ENCODE data around the gene MPDU1.

MPDU1 gene

DNA sequence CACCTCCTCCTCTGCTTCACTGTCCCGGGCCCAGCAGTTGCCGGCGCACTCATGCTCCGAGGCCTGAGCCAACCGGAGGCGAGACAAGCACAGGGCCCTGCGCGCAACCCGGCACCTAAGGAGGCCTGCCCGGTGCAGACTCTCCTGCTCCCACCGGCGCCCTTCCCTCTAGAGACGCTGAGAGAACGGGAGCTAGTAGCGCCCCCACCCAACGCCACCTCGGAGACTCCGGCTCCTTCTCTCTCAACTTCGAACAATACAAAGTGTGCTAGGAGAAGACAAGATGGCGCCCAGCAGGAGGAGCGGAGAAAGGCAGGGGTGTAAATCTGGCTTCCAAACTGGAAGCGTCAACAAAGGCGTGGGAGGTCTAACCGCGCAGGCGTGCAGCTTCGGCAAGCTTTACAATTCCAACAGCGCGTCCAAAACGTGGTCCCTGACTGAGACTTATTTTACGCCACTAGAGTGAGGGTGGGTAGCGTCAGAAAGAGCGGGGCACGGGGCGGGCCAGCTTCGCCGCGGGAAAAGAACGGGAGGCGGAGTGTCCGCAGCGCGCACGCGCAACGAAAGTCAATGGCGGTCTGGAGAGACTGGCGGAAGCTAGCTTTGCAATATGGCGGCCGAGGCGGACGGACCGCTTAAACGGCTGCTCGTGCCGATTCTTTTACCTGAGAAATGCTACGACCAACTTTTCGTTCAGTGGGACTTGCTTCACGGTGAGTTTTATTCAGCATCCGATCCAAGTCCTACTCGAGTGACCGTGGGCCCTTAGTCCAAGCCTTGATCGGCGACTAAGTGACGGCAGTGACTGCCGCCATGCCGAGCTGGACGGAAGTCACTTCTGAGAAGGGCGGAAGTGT lies at the start of gene MPDU1:
Gene MPDU1, plus strand, starts transcription at position 600 of the 857 bp plus-strand sequence. Its CDS starts 11 bp downstream, at position 611.
- peak; percentile 84 for DNase-seq

- DNase-seq = no peak
Measured at GRCh38 chr17:7538050-7538449, 45.6 kb upstream of the MPDU1 start.

DNA sequence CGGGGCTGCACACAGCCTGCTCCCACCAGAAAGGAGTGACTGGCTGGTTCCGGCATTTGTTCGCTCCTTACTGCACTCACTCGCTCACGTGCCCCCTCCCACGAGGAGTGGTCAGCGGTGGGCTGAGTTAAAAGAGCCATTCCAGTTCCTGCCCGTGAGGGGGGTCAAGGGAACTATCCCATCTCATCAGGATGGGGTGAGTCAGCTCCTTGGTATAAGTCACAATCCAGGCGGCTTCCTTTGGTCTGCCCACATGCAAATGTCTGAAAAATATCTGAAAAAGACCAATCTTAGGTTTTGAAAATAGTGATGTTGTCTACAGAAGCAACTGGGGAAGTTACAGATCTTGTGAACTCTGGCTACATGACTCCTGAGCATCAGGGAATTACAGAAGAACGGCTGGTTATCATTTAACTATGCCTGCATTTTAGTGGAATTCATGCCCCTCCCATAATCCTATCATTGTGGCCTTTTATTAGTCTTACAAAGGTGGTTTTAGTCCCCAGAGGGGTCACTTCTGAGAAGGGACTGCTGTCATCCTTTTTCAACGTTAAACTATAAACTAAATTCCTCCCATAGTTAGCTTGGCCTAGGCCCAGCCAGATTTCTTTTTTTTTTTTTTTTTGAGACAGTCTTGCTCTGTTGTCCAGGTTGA lies 44.6 kb upstream of the MPDU1 start:
- no peak for DNase-seq

- no peak for DNase-seq
Measured at GRCh38 chr17:7541074-7541621, 42.5 kb upstream of the MPDU1 start.

DNA sequence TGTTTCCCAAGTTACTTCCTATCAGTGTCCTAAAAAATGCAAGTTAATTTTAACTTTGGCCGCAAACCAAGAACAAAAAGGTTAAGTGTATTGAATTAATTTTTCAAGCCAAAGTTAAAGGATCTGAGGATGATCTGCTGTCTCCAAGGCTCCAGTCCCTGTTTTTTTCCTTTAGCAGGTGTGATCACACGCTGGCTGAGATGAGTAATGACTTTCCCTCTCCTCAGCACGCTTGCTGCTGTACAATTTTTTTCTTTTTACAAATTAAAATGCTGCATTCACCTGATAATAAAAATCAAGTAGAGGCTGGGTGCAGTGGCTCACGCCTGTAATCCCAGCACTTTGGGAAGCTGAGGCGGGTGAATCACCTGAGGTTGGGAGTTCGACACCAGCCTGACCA lies 38.7 kb upstream of the MPDU1 start:
- DNase-seq = no peak

- no peak for DNase-seq
Measured at GRCh38 chr17:7548585-7549400, 34.9 kb upstream of the MPDU1 start, which contains the start of gene TNFSF12. Gene TNFSF12 (plus strand): TSS chr17:7549058. CDS start chr17:7549154, 96 bp downstream.

DNA sequence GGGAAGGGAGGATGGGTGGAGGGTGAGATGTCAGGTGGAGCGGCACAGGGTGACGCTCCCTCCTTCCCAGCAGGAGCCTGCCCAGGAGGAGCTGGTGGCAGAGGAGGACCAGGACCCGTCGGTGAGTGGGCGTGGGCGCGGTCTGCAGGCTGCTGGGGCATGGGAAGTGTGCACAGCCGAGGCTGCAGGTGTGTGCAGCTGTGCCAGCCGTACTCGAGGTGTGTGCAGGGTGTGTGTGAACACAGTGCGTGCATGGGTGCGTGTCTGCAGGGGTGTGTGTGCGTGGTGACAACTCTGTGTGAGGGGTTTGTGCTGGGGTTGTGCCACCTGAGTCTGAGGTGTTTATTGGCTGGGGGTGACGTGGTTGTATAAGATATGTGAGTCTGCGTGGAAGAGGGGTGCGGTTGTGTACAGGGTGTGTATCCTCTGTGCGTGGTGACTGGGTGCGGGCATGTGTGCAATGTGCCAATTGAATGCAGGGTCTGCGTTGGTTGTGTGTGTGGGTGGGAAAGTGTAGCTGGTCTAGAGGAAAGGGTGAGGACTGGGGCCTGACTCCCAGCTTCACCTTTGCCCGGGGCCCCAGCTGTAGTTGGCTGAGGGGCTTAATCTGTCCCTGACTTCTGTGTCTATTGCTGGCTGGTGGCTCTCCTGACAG lies 34.1 kb upstream of the MPDU1 start:
- no peak for DNase-seq

- DNase-seq = no peak
Measured at GRCh38 chr17:7550344-7550743, 33.3 kb upstream of the MPDU1 start.

DNA sequence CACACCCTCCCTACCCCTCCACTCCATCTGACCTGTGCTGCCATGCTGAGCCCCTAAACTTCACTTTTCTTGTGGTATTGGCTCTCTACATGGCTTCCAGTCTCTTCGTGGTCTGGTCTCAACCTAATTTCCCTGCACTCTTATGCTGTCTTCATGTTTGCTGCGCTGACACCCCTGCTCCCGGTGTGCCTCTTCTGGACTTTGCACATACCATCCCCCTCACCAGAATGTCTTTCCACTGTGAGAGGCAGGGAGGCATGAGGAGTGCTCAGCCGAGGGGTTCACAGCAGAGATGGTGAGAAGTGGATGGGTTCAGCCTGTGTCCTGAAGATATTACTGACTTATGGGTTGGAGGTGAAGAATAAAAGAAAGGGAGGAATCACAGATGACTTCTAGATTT lies 32.3 kb upstream of the MPDU1 start:
- DNase-seq = no peak

- no peak for DNase-seq
Measured at GRCh38 chr17:7552621-7553051, 31.0 kb upstream of the MPDU1 start.

DNA sequence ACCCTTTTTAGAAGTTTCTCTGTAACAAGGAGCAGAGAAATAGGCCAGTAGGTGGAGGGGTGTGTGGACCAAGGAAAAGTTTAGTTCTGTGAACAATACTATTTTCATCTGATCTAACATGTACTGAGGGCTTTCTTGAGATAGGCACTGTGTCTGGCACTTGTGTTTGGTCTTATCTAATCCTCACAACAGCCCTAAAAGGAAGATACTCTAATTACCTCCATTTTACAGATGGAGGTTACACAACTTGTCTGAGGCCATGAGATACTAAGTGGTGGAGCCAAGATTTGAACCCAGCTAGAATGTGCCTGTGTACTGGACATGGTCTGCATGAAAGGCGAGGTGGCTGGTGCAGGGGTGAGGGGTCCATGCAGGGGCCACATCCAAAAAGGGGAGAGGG lies 30.3 kb upstream of the MPDU1 start:
- no peak for DNase-seq

DNA sequence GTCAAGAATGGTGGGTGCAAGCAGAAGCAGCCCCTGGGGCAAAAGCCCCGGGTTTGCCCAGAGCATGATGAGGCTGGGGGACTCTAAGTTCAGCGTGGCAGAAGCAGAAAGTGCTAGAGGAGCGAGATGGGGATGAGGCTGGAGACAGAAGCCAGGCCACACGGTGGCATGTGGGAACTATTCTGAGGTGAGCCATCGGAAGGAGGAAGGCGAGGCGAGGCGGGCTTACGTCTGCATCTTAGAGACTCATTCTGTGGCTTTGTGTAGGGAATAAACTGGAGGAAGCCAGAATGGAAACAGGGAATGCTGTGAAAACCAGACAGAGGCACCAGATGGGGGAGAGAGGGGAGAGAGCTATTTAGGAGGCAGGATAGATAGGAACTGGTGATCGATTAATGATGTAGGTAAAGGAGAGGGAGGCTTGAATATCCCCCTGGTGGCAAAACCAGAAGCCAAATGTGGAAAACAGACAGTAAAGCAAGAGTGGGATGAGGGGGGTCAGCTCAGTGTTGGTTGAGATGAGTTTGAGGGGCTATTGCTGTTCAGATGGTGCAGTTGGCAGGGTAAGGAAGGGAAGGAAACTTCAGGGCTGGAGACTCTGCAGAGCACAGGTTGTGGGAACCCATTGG lies 28.2 kb upstream of the MPDU1 start:
- no peak for DNase-seq

GRCh38 chr17:7556627-7557026 lies 27.0 kb upstream of the MPDU1 start:
- DNase-seq = no peak

DNA sequence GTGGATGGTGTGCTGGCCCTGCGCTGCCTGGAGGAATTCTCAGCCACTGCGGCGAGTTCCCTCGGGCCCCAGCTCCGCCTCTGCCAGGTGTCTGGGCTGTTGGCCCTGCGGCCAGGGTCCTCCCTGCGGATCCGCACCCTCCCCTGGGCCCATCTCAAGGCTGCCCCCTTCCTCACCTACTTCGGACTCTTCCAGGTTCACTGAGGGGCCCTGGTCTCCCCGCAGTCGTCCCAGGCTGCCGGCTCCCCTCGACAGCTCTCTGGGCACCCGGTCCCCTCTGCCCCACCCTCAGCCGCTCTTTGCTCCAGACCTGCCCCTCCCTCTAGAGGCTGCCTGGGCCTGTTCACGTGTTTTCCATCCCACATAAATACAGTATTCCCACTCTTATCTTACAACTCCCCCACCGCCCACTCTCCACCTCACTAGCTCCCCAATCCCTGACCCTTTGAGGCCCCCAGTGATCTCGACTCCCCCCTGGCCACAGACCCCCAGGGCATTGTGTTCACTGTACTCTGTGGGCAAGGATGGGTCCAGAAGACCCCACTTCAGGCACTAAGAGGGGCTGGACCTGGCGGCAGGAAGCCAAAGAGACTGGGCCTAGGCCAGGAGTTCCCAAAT lies 26.4 kb upstream of the MPDU1 start:
- DNase-seq = no peak

- DNase-seq = peak; percentile 68
Measured at GRCh38 chr17:7557775-7558543, 25.7 kb upstream of the MPDU1 start.

DNA sequence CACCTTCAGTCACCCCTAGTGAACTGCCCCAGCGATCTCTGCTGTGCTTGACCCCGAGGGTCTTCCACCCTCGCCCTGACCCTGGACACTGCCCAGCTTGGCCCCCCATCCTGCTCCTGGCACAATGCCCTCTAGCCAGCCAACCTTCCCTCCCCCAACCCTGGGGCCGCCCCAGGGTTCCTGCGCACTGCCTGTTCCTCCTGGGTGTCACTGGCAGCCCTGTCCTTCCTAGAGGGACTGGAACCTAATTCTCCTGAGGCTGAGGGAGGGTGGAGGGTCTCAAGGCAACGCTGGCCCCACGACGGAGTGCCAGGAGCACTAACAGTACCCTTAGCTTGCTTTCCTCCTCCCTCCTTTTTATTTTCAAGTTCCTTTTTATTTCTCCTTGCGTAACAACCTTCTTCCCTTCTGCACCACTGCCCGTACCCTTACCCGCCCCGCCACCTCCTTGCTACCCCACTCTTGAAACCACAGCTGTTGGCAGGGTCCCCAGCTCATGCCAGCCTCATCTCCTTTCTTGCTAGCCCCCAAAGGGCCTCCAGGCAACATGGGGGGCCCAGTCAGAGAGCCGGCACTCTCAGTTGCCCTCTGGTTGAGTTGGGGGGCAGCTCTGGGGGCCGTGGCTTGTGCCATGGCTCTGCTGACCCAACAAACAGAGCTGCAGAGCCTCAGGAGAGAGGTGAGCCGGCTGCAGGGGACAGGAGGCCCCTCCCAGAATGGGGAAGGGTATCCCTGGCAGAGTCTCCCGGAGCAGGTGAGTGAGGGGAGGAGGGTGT lies 24.9 kb upstream of the MPDU1 start, which contains the start of gene TNFSF13:
Gene TNFSF13, plus strand, starts transcription at position 207 of the 776 bp plus-strand sequence. Its CDS starts 290 bp downstream, at position 497.
- no peak for DNase-seq

GRCh38 chr17:7559320-7560171 lies 24.1 kb upstream of the MPDU1 start:
- DNase-seq = no peak

DNA sequence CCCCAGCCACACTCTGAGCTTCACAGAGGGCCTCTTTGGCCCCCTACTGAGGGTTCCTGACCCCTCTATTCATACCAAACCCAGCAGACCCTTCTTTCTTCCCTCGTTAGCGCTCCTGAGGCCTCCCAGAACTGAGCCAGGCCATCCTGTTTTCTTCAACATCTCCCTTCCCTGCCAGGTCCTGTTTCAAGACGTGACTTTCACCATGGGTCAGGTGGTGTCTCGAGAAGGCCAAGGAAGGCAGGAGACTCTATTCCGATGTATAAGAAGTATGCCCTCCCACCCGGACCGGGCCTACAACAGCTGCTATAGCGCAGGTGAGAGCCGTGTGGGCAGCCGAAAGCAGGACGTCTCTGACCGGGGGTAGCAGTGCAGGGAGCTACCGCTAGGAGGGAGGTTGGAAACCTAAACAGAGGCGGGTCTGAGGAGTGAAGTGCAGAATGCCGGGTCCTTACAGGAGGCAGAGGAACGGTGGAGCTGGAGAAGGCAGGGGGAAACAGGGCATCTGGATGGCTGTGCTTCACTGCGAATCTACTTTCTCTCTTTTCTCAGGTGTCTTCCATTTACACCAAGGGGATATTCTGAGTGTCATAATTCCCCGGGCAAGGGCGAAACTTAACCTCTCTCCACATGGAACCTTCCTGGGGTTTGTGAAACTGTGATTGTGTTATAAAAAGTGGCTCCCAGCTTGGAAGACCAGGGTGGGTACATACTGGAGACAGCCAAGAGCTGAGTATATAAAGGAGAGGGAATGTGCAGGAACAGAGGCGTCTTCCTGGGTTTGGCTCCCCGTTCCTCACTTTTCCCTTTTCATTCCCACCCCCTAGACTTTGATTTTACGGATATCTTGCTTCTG lies 23.3 kb upstream of the MPDU1 start:
- DNase-seq = peak; percentile 53
